GM12878 (cell line): ENCODE measurements around the gene THBS1.

Experiments used
- CEBPB ChIP-seq, 2 experiments: fragments of 150-350 bp in 1 of 2; IDR thresholded peaks; 2 replicates each; pipeline ENCODE4 v1.6.1; 2012 to 2014; ENCODE audit warnings: low read depth in 2 of 2, low read length in 2 of 2, borderline replicate concordance in 1 of 2, inconsistent platforms in 1 of 2
- EGR1 ChIP-seq, 2 experiments: IDR thresholded peaks; 1 replicate in 1 of 2; 2 replicates in 1 of 2; pipeline ENCODE4 v1.6.1; 2011 to 2012; ENCODE audit warnings: low read depth in 2 of 2, low read length in 2 of 2, borderline replicate concordance in 1 of 2, mild to moderate bottlenecking in 1 of 2, moderate library complexity in 1 of 2
- EZH2 ChIP-seq: IDR thresholded peaks from 2 replicates; pipeline ENCODE4 v1.6.1; 2012; ENCODE audit warnings: low read depth, mild to moderate bottlenecking, control low read depth, inconsistent platforms, low read length, borderline replicate concordance; ENCODE audit not compliant: control insufficient read depth
- MXI1 ChIP-seq: fragments of 150-350 bp; IDR thresholded peaks from 2 replicates; pipeline ENCODE4 v1.6.1; 2011; ENCODE audit warnings: low read depth, mild to moderate bottlenecking, inconsistent platforms, low read length, improper control_type of control experiment
- POLR2A ChIP-seq: IDR thresholded peaks from 2 replicates; pipeline ENCODE4 v1.6.1; 2011; ENCODE audit warnings: low read depth, mild to moderate bottlenecking, low read length
- RAD21 ChIP-seq: IDR thresholded peaks from 2 replicates; pipeline ENCODE4 v1.6.1; 2011; ENCODE audit warnings: mild to moderate bottlenecking, low read depth, low read length, moderate library complexity; ENCODE audit not compliant: insufficient read depth
- RELA ChIP-seq: fragments of 450-650 bp; IDR thresholded peaks from 2 replicates; pipeline ENCODE4 v1.8.0; 2014; ENCODE audit warnings: borderline replicate concordance; ENCODE audit not compliant: partially characterized antibody
- SMAD5 ChIP-seq: IDR thresholded peaks from 2 replicates; pipeline ENCODE4 v1.6.1; 2016; ENCODE audit warnings: antibody characterized with exemption, low read depth
- STAT3 ChIP-seq: IDR thresholded peaks from 2 replicates; pipeline ENCODE4 v1.6.1; 2011; ENCODE audit warnings: low read depth, low read length, improper control_type of control experiment
- TF ChIP-seq, protein P1 (sequence below), 3 experiments: IDR thresholded peaks in 2 of 3; conservative IDR thresholded peaks in 1 of 3; 2 replicates each; pipeline ENCODE4 v1.5.1; 2011; ENCODE audit warnings: low read depth in 3 of 3, low read length in 3 of 3, mild to moderate bottlenecking in 3 of 3, control low read depth in 2 of 3, moderate library complexity in 2 of 3, inconsistent platforms in 1 of 3, mixed read lengths in 1 of 3; ENCODE audit not compliant: control insufficient read depth in 2 of 3, insufficient read depth in 1 of 3; ENCODE audit errors: extremely low read depth in 1 of 3
- TF ChIP-seq, protein P2 (sequence below): IDR thresholded peaks from 2 replicates; pipeline ENCODE4 v1.6.1; 2012; ENCODE audit warnings: low read depth, low read length, improper control_type of control experiment

DNA sequence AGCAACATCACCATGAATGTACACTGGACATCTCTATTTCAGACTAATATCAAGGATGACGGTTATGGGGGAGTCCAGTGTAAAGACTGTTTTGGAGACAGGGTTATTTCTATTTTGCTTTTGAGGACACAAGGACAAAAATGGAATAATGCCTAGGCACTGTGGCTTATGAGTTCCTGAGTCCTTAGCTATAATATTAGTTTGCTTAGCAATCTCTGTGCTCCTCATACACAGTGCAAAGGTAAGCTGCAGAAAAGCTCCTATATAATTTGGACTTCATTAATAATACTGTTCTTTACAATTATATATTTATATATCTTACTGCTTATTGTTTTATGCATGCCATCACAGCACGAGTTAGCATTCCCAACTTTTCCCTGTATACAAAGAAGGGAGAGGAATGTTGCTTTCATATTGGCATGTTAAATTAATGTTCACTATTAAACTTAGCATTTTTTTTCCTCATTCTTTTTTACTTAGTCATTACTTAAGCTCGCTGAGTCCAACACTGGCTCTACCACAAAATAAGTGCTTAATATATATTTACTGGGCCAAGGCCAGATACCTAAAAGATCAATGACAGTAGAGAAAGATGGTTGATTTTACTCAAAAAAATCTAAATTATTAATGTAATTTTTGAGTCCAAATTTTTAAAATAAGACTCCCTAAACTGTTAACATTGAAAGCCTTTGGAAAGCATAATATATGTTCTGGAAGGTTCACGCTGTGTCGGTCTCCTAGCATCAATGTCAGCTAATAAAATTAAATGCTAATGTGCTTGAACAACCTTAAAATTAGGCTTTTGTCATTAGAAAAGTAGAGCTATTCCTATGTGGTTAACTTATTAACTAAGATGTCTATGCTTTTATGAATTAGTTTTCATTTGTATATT, 13.8 kb downstream of the THBS1 start:
- TF ChIP-seq SMAD5 (no peak), STAT3 (no peak), EZH2 (no peak), MXI1 (no peak), EGR1 (IDR thresholded peaks at IDR 0.05; ENCODE audit: borderline replicate concordance in 1 of 2, low read depth in 2 of 2, low read length in 2 of 2) (no peak), RELA (no peak), RAD21 (no peak), POLR2A (no peak), CEBPB (IDR thresholded peaks at IDR 0.05; ENCODE audit: borderline replicate concordance in 1 of 2, low read depth in 2 of 2, low read length in 2 of 2) (no peak)
- TF ChIP-seq, protein P1, sequence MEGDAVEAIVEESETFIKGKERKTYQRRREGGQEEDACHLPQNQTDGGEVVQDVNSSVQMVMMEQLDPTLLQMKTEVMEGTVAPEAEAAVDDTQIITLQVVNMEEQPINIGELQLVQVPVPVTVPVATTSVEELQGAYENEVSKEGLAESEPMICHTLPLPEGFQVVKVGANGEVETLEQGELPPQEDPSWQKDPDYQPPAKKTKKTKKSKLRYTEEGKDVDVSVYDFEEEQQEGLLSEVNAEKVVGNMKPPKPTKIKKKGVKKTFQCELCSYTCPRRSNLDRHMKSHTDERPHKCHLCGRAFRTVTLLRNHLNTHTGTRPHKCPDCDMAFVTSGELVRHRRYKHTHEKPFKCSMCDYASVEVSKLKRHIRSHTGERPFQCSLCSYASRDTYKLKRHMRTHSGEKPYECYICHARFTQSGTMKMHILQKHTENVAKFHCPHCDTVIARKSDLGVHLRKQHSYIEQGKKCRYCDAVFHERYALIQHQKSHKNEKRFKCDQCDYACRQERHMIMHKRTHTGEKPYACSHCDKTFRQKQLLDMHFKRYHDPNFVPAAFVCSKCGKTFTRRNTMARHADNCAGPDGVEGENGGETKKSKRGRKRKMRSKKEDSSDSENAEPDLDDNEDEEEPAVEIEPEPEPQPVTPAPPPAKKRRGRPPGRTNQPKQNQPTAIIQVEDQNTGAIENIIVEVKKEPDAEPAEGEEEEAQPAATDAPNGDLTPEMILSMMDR (IDR thresholded peaks at IDR 0.05 in 2 of 3, conservative IDR thresholded peaks at IDR 0.05 in 1 of 3; ENCODE audit: control insufficient read depth in 2 of 3, extremely low read depth in 1 of 3, insufficient read depth in 1 of 3, low read depth in 3 of 3, low read length in 3 of 3): no peak
- TF ChIP-seq, protein P2, sequence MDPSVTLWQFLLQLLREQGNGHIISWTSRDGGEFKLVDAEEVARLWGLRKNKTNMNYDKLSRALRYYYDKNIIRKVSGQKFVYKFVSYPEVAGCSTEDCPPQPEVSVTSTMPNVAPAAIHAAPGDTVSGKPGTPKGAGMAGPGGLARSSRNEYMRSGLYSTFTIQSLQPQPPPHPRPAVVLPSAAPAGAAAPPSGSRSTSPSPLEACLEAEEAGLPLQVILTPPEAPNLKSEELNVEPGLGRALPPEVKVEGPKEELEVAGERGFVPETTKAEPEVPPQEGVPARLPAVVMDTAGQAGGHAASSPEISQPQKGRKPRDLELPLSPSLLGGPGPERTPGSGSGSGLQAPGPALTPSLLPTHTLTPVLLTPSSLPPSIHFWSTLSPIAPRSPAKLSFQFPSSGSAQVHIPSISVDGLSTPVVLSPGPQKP: no peak
